Mononuclear cell (primary cell): ENCODE results near the gene NUDT14. TPM values are rescaled to one million over a fixed set of nuclear protein-coding genes. Genes with fewer than 3 reads are reported as not detected.

Experiments used
- H3K27me3 ChIP-seq: 2 replicates; pipeline ENCODE4 v1.6.0; 2011; ENCODE audit warnings: low read length, control low read depth; ENCODE audit not compliant: insufficient read depth
- H3K4me1 ChIP-seq: 2 replicates; pipeline ENCODE4 v1.5.1; 2011; ENCODE audit warnings: mild to moderate bottlenecking, low read length, control low read depth; ENCODE audit not compliant: insufficient read depth
- H3K4me3 ChIP-seq: 2 replicates; pipeline ENCODE4 v1.5.1; 2011; ENCODE audit warnings: mild to moderate bottlenecking, low read length, moderate library complexity
- H3K9me3 ChIP-seq: 2 replicates; pipeline ENCODE4 v1.5.1; 2011; ENCODE audit warnings: low read depth, mild to moderate bottlenecking, control low read depth, low read length
- total RNA-seq: library from RNA; depleted of rRNA; stranded (reverse); fragments of >200 nt; gene quantifications from one replicate; pipeline ENCODE4 v1.2.3, GENCODE V29; 2012

Gene NUDT14
- total RNA-seq, 1 donor = 6.3 TPM

- no peak overlapping the region for H3K4me3 ChIP-seq
- H3K4me1 ChIP-seq = peaks cover 41% of the 10 kb centered on the region
- H3K9me3 ChIP-seq = no peaks in the 10 kb centered on the region
- no peaks in the 10 kb centered on the region for H3K27me3 ChIP-seq
These were observed 2.8 kb downstream of the NUDT14 start for GRCh38 chr14:105178069-105178867.

DNA sequence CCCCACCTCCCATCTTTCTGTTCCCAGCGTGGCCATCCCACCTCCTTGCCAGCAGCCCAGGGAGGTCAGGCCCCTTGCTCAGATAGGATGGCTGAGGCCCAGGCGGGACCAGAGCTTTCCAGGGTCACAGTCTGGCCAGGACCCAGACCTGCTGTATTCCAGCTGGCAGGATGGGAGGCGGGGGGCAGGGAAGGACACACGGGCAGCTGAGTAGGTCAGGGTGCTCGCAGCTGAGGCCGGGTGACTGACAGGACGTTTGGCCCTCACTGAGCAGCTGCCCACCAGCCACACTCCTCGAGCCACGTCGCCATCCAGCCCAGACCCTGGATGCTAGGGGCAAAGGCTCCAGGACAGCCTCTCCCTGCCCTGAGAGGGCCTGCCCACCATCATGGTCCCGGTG, 4.0 kb downstream of the NUDT14 start:
- H3K4me1 ChIP-seq = peaks cover 33% of the 10 kb centered on the region
- H3K4me3 ChIP-seq = no peak overlapping the region
- no peaks in the 10 kb centered on the region for H3K9me3 ChIP-seq
- no peaks in the 10 kb centered on the region for H3K27me3 ChIP-seq

- Histone ChIP-seq H3K4me1 (peaks cover 28% of the 10 kb centered on the region), H3K4me3 (no peak overlapping the region), H3K9me3 (no peaks in the 10 kb centered on the region), H3K27me3 (no peaks in the 10 kb centered on the region)
These were observed 4.6 kb downstream of the NUDT14 start for GRCh38 chr14:105176513-105176912.

GRCh38 chr14:105173901-105174894, 6.9 kb downstream of the NUDT14 start:
- Histone ChIP-seq H3K4me1 (peaks cover 22% of the 10 kb centered on the region), H3K27me3 (peaks cover 15% of the 10 kb centered on the region), H3K9me3 (no peaks in the 10 kb centered on the region), H3K4me3 (no peak overlapping the region)

- H3K4me1 ChIP-seq = peaks cover 22% of the 10 kb centered on the region
- H3K4me3 ChIP-seq = no peak overlapping the region
- peaks cover 15% of the 10 kb centered on the region for H3K27me3 ChIP-seq
- no peaks in the 10 kb centered on the region for H3K9me3 ChIP-seq
These were observed 8.0 kb downstream of the NUDT14 start for GRCh38 chr14:105173145-105173544.

DNA sequence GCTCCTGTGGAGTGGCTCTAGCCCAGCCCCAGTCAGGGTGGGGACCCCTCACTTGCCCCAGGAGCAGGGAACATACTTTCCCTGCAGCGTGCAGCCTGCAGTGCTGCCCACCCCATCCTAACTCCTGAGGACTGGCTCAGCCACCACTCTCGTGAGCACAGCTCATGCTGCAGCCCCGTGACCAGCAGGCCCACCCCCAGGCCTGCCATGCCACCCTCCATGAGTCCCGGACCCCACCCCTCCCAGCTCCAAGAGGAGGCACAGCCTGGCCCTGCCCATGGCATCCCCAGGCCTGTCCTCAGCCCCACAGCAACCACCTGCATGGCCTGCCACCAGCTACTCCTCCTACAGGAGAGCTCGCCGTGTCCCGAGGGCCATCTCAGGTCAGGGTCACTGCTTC, 8.6 kb downstream of the NUDT14 start:
- Histone ChIP-seq H3K27me3 (peaks cover 15% of the 10 kb centered on the region), H3K4me1 (peaks cover 22% of the 10 kb centered on the region), H3K9me3 (no peaks in the 10 kb centered on the region), H3K4me3 (no peak overlapping the region)

DNA sequence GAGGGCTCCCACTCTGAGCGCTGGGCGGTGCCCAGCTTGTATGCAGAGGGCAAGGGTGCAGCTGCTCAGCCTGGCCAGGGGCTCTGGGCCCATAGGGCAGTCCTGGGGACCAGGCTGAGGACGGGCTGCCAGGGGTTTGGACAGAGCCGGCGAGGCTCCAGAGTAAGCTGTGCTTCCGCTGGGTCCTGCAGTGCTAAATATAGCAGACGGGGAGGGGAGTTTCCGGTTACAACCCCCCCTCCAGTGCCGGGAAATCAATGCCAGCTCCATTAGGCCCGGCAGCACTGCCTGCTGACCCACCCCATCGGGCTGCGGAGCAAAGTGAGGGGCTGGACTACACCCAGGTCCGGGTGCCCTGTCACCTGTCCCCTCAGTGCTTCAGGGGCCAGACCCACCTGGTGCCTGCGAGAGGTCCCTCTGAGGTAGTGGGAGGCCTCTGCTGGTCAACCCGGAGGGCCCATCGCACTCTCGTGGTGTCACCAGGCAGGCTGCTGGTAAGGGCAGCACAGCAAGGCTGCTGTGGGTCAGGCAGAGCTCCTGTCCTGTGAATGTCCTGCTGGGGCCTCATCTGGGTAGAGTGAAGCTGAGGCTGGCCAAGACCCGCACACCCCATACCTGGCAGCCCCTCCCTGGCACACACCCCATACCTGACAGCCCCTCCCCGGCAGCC, 10.0 kb downstream of the NUDT14 start:
- Histone ChIP-seq H3K4me3 (no peak overlapping the region), H3K9me3 (no peaks in the 10 kb centered on the region), H3K4me1 (peaks cover 19% of the 10 kb centered on the region), H3K27me3 (peaks cover 15% of the 10 kb centered on the region)

- peaks cover 12% of the 10 kb centered on the region for H3K4me1 ChIP-seq
These were observed 11.1 kb downstream of the NUDT14 start for GRCh38 chr14:105169776-105170655.

GRCh38 chr14:105168979-105169507, 12.1 kb downstream of the NUDT14 start:
- H3K9me3 ChIP-seq = no peaks in the 10 kb centered on the region
- peaks cover 15% of the 10 kb centered on the region for H3K27me3 ChIP-seq
- H3K4me1 ChIP-seq = peaks cover 2% of the 10 kb centered on the region
- no peak overlapping the region for H3K4me3 ChIP-seq

More at GRCh38 chr14:105169776-105170655, 11.1 kb downstream of the NUDT14 start:
- Histone ChIP-seq H3K9me3 (no peaks in the 10 kb centered on the region), H3K27me3 (peaks cover 15% of the 10 kb centered on the region), H3K4me3 (no peak overlapping the region)

- H3K4me1 ChIP-seq = no peaks in the 10 kb centered on the region
- H3K4me3 ChIP-seq = no peak within 1 kb of the TSS
- peaks cover 15% of the 10 kb centered on the region for H3K27me3 ChIP-seq
- H3K9me3 ChIP-seq = no peaks in the 10 kb centered on the region
These were observed 12.6 kb downstream of the NUDT14 start, which contains the start of gene JAG2 for GRCh38 chr14:105168496-105168978. Gene JAG2, minus strand, starts transcription at chr14:105168776. Its CDS starts 356 bp downstream, at chr14:105168420.

- no peaks in the 10 kb centered on the region for H3K4me1 ChIP-seq
- H3K4me3 ChIP-seq = no peak overlapping the region
- H3K27me3 ChIP-seq = peaks cover 15% of the 10 kb centered on the region
- no peaks in the 10 kb centered on the region for H3K9me3 ChIP-seq
These were observed 13.1 kb downstream of the NUDT14 start for GRCh38 chr14:105168093-105168420.

DNA sequence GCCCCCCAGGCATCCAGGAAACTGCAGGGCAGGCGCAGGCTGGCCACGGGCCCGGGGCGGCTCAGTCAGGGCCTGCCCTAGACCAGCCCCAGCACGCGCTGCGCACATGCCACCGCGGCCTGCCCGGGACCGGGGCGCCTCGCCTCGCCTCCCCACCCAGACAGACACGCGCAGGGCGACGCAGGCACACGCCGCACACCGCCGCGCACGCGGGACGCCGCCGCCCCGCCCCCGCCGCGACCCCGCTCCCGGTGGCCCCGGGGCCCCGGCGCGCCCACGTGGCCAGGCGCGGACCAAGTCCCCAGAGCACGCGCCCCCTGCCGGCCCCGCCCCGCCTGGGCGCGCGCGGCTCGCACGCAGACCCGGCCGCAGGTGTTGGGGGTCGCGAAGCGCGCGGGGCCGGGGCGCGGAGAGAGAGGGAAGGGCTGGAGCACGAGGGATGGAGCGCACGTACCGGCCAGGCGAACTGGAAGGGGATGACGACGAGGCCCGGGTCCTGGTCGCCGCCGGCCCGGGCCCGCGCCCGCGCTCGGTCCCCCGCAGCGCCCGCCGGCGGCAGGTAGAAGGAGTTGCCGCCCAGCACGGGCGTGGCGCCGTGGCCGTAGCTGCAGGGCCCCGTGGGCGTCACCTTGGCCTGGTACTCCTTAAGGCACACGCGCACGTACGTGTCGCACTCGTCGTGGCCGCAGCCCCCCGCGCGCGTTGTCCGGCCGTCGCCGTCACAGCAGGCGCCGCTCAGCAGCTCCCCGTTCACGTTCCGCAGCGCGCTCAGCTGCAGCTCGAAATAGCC, 13.6 kb downstream of the NUDT14 start:
- peaks cover 15% of the 10 kb centered on the region for H3K27me3 ChIP-seq
- no peak overlapping the region for H3K4me3 ChIP-seq
- no peaks in the 10 kb centered on the region for H3K9me3 ChIP-seq
- no peaks in the 10 kb centered on the region for H3K4me1 ChIP-seq

DNA sequence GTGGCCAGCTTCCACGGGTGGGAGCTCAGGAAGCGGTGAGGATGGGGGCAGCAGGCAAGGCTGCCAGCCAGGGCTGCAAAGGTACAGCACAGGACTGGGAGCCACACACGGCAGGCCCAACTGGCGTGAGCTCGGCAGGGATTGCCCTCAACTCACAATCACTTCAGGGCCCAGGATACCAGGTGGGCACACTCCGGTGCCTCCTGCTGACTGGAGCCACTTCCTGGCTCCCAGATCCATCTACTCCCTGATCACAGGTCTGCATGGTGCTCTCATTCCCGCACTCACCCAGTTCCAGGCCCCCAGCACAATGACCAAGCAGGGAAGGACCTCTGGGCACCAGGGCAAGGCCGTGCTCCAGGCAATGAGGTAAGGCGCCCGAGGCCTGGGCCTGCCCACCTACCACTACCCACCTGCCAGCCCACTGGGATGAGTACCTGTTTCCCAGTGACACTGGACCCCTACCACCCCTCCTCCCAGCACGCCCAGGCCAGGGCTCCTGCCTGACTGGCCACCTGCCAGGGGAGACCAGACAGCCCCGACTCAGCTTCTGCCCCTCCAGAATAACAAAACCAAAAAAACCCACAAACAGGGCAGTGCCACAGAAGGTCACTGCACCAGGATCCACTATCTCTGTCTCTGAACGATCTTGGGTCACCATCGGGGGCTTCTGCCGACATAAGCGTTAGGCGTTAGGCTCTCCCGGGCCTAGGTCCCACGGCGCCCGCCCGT, 14.4 kb downstream of the NUDT14 start:
- H3K27me3 ChIP-seq = peaks cover 15% of the 10 kb centered on the region
- no peaks in the 10 kb centered on the region for H3K4me1 ChIP-seq
- H3K4me3 ChIP-seq = no peak overlapping the region
- H3K9me3 ChIP-seq = no peaks in the 10 kb centered on the region
